Osteocyte (in vitro differentiated cells): ENCODE data around the gene ANP32B. TPM values are rescaled to one million over a fixed set of nuclear protein-coding genes. Genes with fewer than 3 reads are reported as not detected.
"Not testable (repeated sequence)": the region's sequence is repeated elsewhere in the genome, so short reads cannot be mapped to it uniquely, and the experiment has no call there.

ENCODE experiments used
- DNase-seq: peaks from one replicate; pipeline ENCODE4 v3.0.0; 2021; ENCODE audit warnings: mixed read lengths; ENCODE audit not compliant: unreplicated experiment; ENCODE audit errors: extremely low spot score
- H3K27ac Mint-ChIP-seq: one replicate; pipeline ENCODE4 v1.8.0; 2021; ENCODE audit warnings: mild to moderate bottlenecking, mixed read lengths; ENCODE audit not compliant: unreplicated experiment
- H3K27me3 Mint-ChIP-seq: one replicate; pipeline ENCODE4 v1.8.0; 2021; ENCODE audit warnings: mixed read lengths; ENCODE audit not compliant: unreplicated experiment
- H3K36me3 Mint-ChIP-seq: one replicate; pipeline ENCODE4 v1.8.0; 2021; ENCODE audit warnings: mixed read lengths; ENCODE audit not compliant: unreplicated experiment
- H3K4me1 Mint-ChIP-seq: one replicate; pipeline ENCODE4 v1.8.0; 2021; ENCODE audit warnings: mixed read lengths; ENCODE audit not compliant: unreplicated experiment
- H3K4me3 Mint-ChIP-seq: one replicate; pipeline ENCODE4 v1.8.0; 2021; ENCODE audit warnings: mild to moderate bottlenecking, moderate library complexity, mixed read lengths; ENCODE audit not compliant: unreplicated experiment
- H3K9me3 Mint-ChIP-seq: one replicate; pipeline ENCODE4 v1.8.0; 2021; ENCODE audit warnings: mixed read lengths; ENCODE audit not compliant: unreplicated experiment
- total RNA-seq: library from RNA; stranded (reverse); gene quantifications from 2 replicates; pipeline ENCODE4 v1.2.1, GENCODE V29; 2021
- TF ChIP-seq, protein P1 (sequence below): fragments of 200-600 bp; sonication (generic); IDR thresholded peaks from 2 replicates; pipeline ENCODE4 v1.5.0; 2021; ENCODE audit warnings: antibody characterized with exemption, mild to moderate bottlenecking, moderate library complexity

ANP32B gene
- total RNA-seq, 1 donor from 2014 or later, result 114 TPM

GRCh38 chr9:97958812-97959511, 24.2 kb upstream of the ANP32B start:
- Mint-ChIP-seq H3K9me3 (no peaks in the 10 kb centered on the region), H3K4me1 (no peaks in the 10 kb centered on the region), H3K27ac (no peak overlapping the region), H3K4me3 (no peak overlapping the region), H3K27me3 (peaks cover 23% of the 10 kb centered on the region), H3K36me3 (no peaks in the 10 kb centered on the region)
- TF ChIP-seq, protein P1, sequence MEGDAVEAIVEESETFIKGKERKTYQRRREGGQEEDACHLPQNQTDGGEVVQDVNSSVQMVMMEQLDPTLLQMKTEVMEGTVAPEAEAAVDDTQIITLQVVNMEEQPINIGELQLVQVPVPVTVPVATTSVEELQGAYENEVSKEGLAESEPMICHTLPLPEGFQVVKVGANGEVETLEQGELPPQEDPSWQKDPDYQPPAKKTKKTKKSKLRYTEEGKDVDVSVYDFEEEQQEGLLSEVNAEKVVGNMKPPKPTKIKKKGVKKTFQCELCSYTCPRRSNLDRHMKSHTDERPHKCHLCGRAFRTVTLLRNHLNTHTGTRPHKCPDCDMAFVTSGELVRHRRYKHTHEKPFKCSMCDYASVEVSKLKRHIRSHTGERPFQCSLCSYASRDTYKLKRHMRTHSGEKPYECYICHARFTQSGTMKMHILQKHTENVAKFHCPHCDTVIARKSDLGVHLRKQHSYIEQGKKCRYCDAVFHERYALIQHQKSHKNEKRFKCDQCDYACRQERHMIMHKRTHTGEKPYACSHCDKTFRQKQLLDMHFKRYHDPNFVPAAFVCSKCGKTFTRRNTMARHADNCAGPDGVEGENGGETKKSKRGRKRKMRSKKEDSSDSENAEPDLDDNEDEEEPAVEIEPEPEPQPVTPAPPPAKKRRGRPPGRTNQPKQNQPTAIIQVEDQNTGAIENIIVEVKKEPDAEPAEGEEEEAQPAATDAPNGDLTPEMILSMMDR, result no peak
- DNase-seq, result no peak

GRCh38 chr9:97959585-97959984, 23.6 kb upstream of the ANP32B start:
- Mint-ChIP-seq H3K4me3 (no peak overlapping the region), H3K4me1 (no peaks in the 10 kb centered on the region), H3K27ac (no peak overlapping the region), H3K27me3 (peaks cover 23% of the 10 kb centered on the region), H3K9me3 (no peaks in the 10 kb centered on the region), H3K36me3 (no peaks in the 10 kb centered on the region)
- DNase-seq, result no peak
- TF ChIP-seq, protein P1, result no peak

DNA sequence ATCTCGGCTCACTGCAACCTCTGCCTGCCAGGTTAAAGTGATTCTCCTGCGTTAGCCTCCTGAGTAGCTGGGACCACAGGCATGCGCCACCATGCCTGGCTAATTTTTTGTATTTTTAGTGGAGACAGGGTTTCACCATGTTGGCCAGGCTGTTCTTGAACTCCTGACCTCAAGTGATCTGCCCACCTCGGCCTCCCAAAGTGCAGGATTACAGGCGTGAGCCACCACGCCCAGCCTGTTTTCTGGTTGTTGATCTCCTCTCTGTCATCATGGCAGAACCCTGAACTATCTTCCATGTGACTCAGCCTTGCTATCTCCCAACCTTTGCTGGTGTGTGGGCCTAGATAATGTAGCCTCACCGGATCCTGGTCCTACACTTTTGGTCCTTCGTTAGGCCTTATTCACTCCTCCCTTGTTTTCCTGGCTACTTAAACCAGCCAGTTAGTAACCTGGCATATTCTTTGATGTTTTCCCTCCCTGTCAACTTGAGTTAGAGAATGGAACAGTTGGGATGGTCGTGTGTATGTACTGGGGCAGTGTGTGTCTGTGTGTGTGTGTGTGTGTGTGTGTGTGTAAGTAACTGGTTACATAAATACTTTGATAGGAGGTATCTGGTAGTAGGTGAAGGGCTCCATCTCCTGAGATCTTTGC, 22.3 kb upstream of the ANP32B start:
- H3K27me3 Mint-ChIP-seq, result peaks cover 31% of the 10 kb centered on the region
- H3K36me3 Mint-ChIP-seq, DNase-seq, H3K9me3 Mint-ChIP-seq, H3K4me1 Mint-ChIP-seq, H3K4me3 Mint-ChIP-seq, H3K27ac Mint-ChIP-seq: not testable (repeated sequence)

- Mint-ChIP-seq H3K27me3 (peaks cover 35% of the 10 kb centered on the region), H3K36me3 (no peaks in the 10 kb centered on the region), H3K4me1 (no peaks in the 10 kb centered on the region), H3K4me3 (no peak overlapping the region), H3K9me3 (no peaks in the 10 kb centered on the region), H3K27ac (no peak overlapping the region)
- no peak for DNase-seq
- TF ChIP-seq, protein P1, result no peak
Observed at GRCh38 chr9:97961361-97961760, 21.8 kb upstream of the ANP32B start.

GRCh38 chr9:97962136-97962535, 21.0 kb upstream of the ANP32B start:
- no peaks in the 10 kb centered on the region for H3K9me3 Mint-ChIP-seq
- no peaks in the 10 kb centered on the region for H3K36me3 Mint-ChIP-seq
- no peak for DNase-seq
- H3K27ac Mint-ChIP-seq, result no peak overlapping the region
- peaks cover 40% of the 10 kb centered on the region for H3K27me3 Mint-ChIP-seq
- TF ChIP-seq, protein P1, result no peak
- no peaks in the 10 kb centered on the region for H3K4me1 Mint-ChIP-seq
- H3K4me3 Mint-ChIP-seq, result no peak overlapping the region
